HepG2 (cell line): ENCODE results near the gene SIGMAR1. TPM values are rescaled to one million over a fixed set of nuclear protein-coding genes. Genes with fewer than 3 reads are reported as not detected.
A peak's percentile ranks its signal among the peaks of the same experiment; 100 is the strongest.

Source experiments
- DPF2 ChIP-seq: sonication (generic); formaldehyde crosslinking; IDR thresholded peaks from 2 replicates; pipeline ENCODE4 v1.4.0; 2020; ENCODE audit warnings: mild to moderate bottlenecking, low read depth, missing genetic modification reagents, borderline replicate concordance
- FOXK1 ChIP-seq: sonication (generic); formaldehyde crosslinking; IDR thresholded peaks from 2 replicates; pipeline ENCODE4 v1.4.0; 2020; ENCODE audit warnings: low read depth, missing genetic modification reagents, borderline replicate concordance
- FOXK2 ChIP-seq: fragments of 450-650 bp; IDR thresholded peaks from 2 replicates; pipeline ENCODE4 v1.6.1; 2016
- GATAD1 ChIP-seq: IDR thresholded peaks from 2 replicates; pipeline ENCODE4 v1.6.1; 2016; ENCODE audit warnings: missing genetic modification reagents, missing compliant biosample characterization
- PHB2 ChIP-seq: fragments of 450-650 bp; IDR thresholded peaks from 2 replicates; pipeline ENCODE4 v1.6.1; 2018; ENCODE audit not compliant: partially characterized antibody
- PITX1 ChIP-seq: sonication (generic); formaldehyde crosslinking; IDR thresholded peaks from 2 replicates; pipeline ENCODE4 v1.5.1; 2020; ENCODE audit warnings: mild to moderate bottlenecking, missing genetic modification reagents
- UBTF ChIP-seq: sonication (generic); formaldehyde crosslinking; IDR thresholded peaks from 2 replicates; pipeline ENCODE4 v1.4.0; 2020; ENCODE audit warnings: mild to moderate bottlenecking, missing genetic modification reagents
- ZKSCAN5 ChIP-seq: sonication (generic); formaldehyde crosslinking; IDR thresholded peaks from 2 replicates; pipeline ENCODE4 v1.5.1; 2020; ENCODE audit warnings: mild to moderate bottlenecking, missing genetic modification reagents
- ZNF251 ChIP-seq: sonication (generic); formaldehyde crosslinking; IDR thresholded peaks from 2 replicates; pipeline ENCODE4 v1.9.0; 2021; ENCODE audit warnings: mild to moderate bottlenecking, missing genetic modification reagents
- ZNF326 ChIP-seq: sonication (generic); formaldehyde crosslinking; IDR thresholded peaks from 2 replicates; pipeline ENCODE4 v1.4.0; 2020; ENCODE audit warnings: missing genetic modification reagents, borderline replicate concordance
- ZNF34 ChIP-seq: sonication (generic); formaldehyde crosslinking; IDR thresholded peaks from 2 replicates; pipeline ENCODE4 v1.4.0; 2020; ENCODE audit warnings: mild to moderate bottlenecking, missing genetic modification reagents, borderline replicate concordance
- ZNF431 ChIP-seq: sonication (generic); formaldehyde crosslinking; IDR thresholded peaks from 2 replicates; pipeline ENCODE4 v1.9.0; 2022; ENCODE audit warnings: missing genetic modification reagents, low read depth, mild to moderate bottlenecking, borderline replicate concordance
- ZNF546 ChIP-seq: sonication (generic); formaldehyde crosslinking; conservative IDR thresholded peaks from 2 replicates; pipeline ENCODE4 v1.8.1; 2023; ENCODE audit warnings: mild to moderate bottlenecking, missing genetic modification reagents
- ZNF550 ChIP-seq: sonication (generic); formaldehyde crosslinking; IDR thresholded peaks from 2 replicates; pipeline ENCODE4 v1.4.0; 2020; ENCODE audit warnings: mild to moderate bottlenecking, missing genetic modification reagents, borderline replicate concordance
- ZSCAN29 ChIP-seq: sonication (generic); formaldehyde crosslinking; conservative IDR thresholded peaks from 2 replicates; pipeline ENCODE4 v1.4.0; 2020; ENCODE audit warnings: mild to moderate bottlenecking, missing genetic modification reagents
- polyA plus RNA-seq, 8 experiments: library from polyadenylated mRNA; depleted of rRNA in 3 of 8; stranded (reverse) in 7 of 8; unstranded in 1 of 8; fragments of >200 nt; fragmentation: Illumina TruSeq in 4 of 8; extraction: Trizol in 4 of 8; gene quantifications; 2 replicates each; pipeline versions ENCODE4 v1.2.1 to v1.2.3, GENCODE V29; 2011 to 2016; ENCODE audit warnings: low read depth in 4 of 8, missing spikeins in 1 of 8, mixed read lengths in 1 of 8; ENCODE audit not compliant: insufficient read depth in 1 of 8
- total RNA-seq, 5 experiments: library from RNA; depleted of rRNA; stranded (reverse); fragments of >200 nt; fragmentation: Illumina TruSeq; extraction: Trizol; gene quantifications; 2 replicates each; pipeline ENCODE4 v1.2.3, GENCODE V29; 2016; ENCODE audit warnings: low read depth in 1 of 5
- TF ChIP-seq, protein P1 (sequence below): sonication (generic); formaldehyde crosslinking; IDR thresholded peaks from 2 replicates; pipeline ENCODE4 v1.5.1; 2020; ENCODE audit warnings: missing genetic modification reagents, mild to moderate bottlenecking, borderline replicate concordance
- TF ChIP-seq, protein P2 (sequence below): sonication (generic); formaldehyde crosslinking; IDR thresholded peaks from 2 replicates; pipeline ENCODE4 v1.9.0; 2021; ENCODE audit warnings: missing genetic modification reagents, mild to moderate bottlenecking, borderline replicate concordance
- TF ChIP-seq, protein P3 (sequence below): sonication (generic); formaldehyde crosslinking; IDR thresholded peaks from 2 replicates; pipeline ENCODE4 v1.4.0; 2020; ENCODE audit warnings: missing genetic modification reagents, borderline replicate concordance

The SIGMAR1 gene
- total and polyA plus RNA-seq, 2 of the 13 experiments (the other 11 are each of a cell fraction or from before 2014, with no cell fraction given) = 38.9 to 60.8 TPM

GRCh38 chr9:34637356-34638137, at the start of gene SIGMAR1 (continued):
- TF ChIP-seq ZNF326 = no peak
- peak; percentile 66; the same call in 1 of the 2 replicates for TF ChIP-seq FOXK2
- no peak for TF ChIP-seq PHB2
- no peak for TF ChIP-seq ZKSCAN5
- TF ChIP-seq, protein P1, sequence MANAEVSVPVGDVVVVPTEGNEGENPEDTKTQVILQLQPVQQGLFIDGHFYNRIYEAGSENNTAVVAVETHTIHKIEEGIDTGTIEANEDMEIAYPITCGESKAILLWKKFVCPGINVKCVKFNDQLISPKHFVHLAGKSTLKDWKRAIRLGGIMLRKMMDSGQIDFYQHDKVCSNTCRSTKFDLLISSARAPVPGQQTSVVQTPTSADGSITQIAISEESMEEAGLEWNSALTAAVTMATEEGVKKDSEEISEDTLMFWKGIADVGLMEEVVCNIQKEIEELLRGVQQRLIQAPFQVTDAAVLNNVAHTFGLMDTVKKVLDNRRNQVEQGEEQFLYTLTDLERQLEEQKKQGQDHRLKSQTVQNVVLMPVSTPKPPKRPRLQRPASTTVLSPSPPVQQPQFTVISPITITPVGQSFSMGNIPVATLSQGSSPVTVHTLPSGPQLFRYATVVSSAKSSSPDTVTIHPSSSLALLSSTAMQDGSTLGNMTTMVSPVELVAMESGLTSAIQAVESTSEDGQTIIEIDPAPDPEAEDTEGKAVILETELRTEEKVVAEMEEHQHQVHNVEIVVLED (CRISPR knock-in tag) = peak; percentile 66; the same call in 1 of the 2 replicates
- TF ChIP-seq, protein P2, sequence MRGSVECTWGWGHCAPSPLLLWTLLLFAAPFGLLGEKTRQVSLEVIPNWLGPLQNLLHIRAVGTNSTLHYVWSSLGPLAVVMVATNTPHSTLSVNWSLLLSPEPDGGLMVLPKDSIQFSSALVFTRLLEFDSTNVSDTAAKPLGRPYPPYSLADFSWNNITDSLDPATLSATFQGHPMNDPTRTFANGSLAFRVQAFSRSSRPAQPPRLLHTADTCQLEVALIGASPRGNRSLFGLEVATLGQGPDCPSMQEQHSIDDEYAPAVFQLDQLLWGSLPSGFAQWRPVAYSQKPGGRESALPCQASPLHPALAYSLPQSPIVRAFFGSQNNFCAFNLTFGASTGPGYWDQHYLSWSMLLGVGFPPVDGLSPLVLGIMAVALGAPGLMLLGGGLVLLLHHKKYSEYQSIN = no peak
- 0 out of 2 replicates have a peak, but pooled peaks have one; percentile 41 for TF ChIP-seq ZNF34
- TF ChIP-seq, protein P3, sequence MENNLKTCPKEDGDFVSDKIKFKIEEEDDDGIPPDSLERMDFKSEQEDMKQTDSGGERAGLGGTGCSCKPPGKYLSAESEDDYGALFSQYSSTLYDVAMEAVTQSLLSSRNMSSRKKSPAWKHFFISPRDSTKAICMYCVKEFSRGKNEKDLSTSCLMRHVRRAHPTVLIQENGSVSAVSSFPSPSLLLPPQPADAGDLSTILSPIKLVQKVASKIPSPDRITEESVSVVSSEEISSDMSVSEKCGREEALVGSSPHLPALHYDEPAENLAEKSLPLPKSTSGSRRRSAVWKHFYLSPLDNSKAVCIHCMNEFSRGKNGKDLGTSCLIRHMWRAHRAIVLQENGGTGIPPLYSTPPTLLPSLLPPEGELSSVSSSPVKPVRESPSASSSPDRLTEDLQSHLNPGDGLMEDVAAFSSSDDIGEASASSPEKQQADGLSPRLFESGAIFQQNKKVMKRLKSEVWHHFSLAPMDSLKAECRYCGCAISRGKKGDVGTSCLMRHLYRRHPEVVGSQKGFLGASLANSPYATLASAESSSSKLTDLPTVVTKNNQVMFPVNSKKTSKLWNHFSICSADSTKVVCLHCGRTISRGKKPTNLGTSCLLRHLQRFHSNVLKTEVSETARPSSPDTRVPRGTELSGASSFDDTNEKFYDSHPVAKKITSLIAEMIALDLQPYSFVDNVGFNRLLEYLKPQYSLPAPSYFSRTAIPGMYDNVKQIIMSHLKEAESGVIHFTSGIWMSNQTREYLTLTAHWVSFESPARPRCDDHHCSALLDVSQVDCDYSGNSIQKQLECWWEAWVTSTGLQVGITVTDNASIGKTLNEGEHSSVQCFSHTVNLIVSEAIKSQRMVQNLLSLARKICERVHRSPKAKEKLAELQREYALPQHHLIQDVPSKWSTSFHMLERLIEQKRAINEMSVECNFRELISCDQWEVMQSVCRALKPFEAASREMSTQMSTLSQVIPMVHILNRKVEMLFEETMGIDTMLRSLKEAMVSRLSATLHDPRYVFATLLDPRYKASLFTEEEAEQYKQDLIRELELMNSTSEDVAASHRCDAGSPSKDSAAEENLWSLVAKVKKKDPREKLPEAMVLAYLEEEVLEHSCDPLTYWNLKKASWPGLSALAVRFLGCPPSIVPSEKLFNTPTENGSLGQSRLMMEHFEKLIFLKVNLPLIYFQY = no peak; the same call in 1 of the 2 replicates
- TF ChIP-seq FOXK1 (CRISPR knock-in tag) = no peak; the same call in 1 of the 2 replicates
- peak; percentile 75 for TF ChIP-seq GATAD1 (CRISPR knock-in tag)
- no peak; the same call in 1 of the 2 replicates for TF ChIP-seq ZNF431 (CRISPR knock-in tag)
- TF ChIP-seq ZNF251 = no peak
- no peak for TF ChIP-seq DPF2 (CRISPR knock-in tag)
- peak; percentile 85; the same call in 1 of the 2 replicates for TF ChIP-seq ZNF546 (CRISPR knock-in tag)
- TF ChIP-seq UBTF (CRISPR knock-in tag) = peak; percentile 93
- TF ChIP-seq ZSCAN29 (CRISPR knock-in tag) = no peak
- peak; percentile 25; the same call in 1 of the 2 replicates for TF ChIP-seq PITX1 (CRISPR knock-in tag)
- TF ChIP-seq ZNF550 (CRISPR knock-in tag) = no peak; the same call in 1 of the 2 replicates
